Upper lobe of left lung (tissue), 4 donors: ENCODE data around the gene DLGAP4.

Experiments used
- CTCF ChIP-seq, 6 experiments: fragments of 450-650 bp in 4 of 6; fragments of 200-600 bp in 2 of 6; sonication (generic) in 2 of 6; IDR thresholded peaks; one replicate each; pipeline ENCODE4 v1.5.1; 2016 to 2019; ENCODE audit warnings: antibody characterized with exemption in 6 of 6
- EP300 ChIP-seq, 4 donors: sonication (generic); formaldehyde crosslinking; IDR thresholded peaks; one replicate each; pipeline ENCODE4 v1.5.1; 2017; ENCODE audit warnings: antibody characterized with exemption in 4 of 4, control low read depth in 2 of 4
- POLR2AphosphoS5 ChIP-seq, 2 donors: sonication (generic); formaldehyde crosslinking; IDR thresholded peaks; one replicate each; pipeline ENCODE4 v1.5.1; 2017; ENCODE audit warnings: antibody characterized with exemption in 2 of 2

DNA sequence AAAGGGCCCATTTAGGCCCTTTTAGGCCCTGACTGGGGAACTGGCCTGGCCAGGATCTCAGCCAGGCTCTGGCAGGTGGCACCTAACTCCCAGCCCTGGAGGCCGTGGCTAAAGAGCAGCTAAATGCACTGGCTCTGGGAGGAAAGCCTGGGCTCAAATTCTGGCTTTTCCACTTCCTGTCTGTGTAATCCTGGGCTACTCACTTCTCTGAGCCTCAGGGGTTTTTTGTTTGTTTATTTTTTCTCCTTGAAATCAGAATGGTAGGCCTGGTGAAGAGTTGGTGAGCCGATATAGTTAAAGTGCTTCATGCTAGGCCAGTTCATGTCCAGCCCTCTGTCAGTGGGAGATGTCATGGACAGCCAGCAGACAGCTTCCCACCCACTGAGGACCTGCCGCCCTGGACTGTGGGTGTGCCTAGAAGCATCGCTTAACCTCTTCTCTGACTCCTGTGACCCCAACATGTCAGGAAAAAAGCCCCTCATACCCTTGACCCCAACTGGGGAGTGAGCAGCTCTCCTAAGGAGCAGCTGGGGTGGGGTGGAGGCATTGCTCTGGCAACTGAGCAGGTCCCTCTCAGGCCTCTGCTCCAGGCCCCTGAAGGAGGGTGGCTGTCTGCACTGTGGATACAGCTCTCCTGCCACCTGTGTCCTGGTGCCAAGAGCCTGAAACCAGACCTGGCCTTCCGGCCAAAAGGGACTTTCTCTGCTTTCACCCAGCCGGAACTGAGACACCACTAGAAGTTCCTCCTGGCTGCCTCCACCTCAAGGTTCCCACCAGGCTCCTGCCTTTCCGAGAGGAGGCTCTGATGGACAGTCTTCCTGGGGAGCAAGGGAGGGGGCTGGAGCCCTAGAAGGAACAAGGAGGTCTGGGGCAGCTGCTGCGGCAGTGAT is 178.0 kb downstream of the DLGAP4 start:
- TF ChIP-seq CTCF (IDR thresholded peaks at IDR 0.05) (no peak), EP300 (IDR thresholded peaks at IDR 0.05) (no peak), POLR2AphosphoS5 (IDR thresholded peaks at IDR 0.05) (no peak)
